Raji (cell line): ENCODE data around the gene MEX3D.

Experiments
- POLR2A ChIP-seq: IDR thresholded peaks from 2 replicates; pipeline ENCODE4 v1.6.1; 2011; ENCODE audit warnings: low read depth, low read length, control low read depth; ENCODE audit not compliant: insufficient read depth

Gene MEX3D

DNA sequence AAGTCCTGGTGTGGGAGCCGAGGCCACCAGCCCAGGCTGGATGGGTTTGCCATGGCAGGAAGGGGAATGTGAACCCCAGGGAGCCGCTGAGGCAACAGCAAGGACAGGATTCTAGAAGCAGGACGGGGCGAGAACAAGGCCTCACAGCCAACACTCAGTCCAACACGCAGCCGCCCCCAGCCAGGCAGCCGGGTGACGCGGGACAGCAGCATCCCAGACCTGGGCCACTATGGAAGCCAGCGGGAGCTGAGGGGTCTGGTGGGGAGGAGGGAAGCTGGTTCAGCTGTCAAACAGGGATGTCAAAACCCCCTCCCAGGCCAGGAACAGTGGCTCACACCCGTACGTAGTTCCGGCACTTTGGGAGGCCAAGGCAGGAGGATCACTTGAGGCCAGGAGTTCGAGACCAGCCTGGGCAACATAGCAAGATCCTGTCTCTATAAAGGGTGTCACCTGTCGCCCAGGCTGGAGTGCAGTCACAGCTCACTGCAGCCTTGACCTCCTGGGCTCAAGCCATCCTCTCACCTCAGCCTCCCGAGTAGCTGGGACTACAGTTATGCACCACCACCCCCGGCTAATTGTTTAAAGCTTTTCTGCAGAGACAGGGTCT, 6.8 kb downstream of the MEX3D start:
- TF ChIP-seq POLR2A: no peak

DNA sequence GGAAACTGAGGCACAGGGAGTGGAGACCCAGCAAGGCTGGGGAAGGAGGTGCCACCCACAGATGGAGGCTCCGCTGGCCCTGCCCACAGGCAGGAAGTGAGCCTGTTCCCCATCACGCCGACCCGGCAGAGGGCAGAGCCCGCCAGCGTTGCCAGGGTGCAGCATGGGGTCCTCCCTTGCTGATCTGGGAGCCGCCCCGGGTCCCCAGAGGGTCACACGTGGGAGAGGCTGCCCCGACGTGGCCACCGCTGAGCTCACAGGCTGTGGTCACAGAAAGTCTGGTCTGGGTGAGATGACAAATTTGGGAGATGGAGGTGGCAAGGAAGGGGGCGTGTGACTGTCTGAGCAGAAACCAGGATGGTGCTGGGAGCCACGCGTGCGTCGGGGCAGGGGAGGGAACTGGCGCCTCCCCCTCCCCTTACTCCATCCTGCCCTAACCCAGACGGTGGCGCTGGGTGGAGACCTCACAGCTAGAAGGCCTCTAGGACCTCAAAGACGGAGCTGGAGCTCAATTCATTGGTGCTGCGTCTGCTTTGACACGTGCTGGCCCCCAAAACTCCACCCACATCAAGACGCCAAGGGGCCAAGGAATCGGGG, 7.7 kb downstream of the MEX3D start:
- no peak for TF ChIP-seq POLR2A

DNA sequence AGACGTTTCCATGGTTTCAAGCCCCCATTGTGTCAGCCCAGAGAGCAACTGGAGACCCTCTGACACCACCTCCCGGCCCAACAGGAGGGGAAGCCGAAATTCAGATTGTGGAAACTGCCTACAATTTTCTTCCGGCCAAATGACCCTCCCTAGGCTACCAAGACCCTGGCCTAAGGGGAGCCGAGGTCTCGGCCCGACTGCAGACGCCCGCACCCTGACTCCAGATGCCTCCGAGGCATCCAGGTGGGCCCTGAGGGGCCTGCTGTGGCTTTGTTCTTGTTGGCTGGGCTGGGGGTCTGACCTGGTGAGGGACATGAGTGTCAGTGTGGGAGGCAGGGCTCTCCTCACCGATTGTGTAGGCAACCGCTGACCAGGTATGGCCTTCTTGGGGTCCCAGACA, 9.6 kb downstream of the MEX3D start:
- no peak for TF ChIP-seq POLR2A

DNA sequence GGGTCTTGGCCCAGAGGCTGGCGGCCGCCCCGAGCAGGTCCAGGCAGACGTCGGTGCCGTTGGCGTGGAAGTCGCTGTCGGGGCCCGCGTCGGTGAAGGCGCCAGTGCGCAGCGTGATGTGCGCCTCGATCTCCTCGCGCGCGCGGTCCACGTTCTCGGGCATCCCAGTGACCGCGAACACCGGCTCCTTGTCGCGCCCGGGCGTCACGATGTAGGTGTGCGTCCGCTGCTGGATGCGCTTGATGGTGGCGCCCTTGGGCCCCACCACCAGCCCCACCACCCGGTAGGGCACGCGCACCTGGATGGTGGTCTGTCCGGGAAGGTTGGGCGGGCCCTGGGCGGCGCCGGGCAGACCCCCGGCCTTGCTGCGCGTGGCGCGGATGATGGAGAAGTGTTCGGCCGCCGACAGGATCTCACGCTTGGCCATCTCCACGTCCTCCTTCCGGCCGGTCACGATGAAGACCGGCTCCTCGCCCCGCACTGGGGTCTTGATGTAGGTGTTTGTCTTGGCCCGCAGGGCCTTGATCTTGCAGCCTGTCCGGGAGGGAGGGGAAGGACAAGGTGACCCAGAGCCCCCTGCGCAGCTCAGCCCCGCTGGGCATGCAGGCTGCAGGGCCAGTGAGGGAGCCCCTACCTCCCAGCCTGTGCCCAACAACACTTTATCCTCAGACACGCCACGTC, 11.6 kb downstream of the MEX3D start:
- no peak for TF ChIP-seq POLR2A

DNA sequence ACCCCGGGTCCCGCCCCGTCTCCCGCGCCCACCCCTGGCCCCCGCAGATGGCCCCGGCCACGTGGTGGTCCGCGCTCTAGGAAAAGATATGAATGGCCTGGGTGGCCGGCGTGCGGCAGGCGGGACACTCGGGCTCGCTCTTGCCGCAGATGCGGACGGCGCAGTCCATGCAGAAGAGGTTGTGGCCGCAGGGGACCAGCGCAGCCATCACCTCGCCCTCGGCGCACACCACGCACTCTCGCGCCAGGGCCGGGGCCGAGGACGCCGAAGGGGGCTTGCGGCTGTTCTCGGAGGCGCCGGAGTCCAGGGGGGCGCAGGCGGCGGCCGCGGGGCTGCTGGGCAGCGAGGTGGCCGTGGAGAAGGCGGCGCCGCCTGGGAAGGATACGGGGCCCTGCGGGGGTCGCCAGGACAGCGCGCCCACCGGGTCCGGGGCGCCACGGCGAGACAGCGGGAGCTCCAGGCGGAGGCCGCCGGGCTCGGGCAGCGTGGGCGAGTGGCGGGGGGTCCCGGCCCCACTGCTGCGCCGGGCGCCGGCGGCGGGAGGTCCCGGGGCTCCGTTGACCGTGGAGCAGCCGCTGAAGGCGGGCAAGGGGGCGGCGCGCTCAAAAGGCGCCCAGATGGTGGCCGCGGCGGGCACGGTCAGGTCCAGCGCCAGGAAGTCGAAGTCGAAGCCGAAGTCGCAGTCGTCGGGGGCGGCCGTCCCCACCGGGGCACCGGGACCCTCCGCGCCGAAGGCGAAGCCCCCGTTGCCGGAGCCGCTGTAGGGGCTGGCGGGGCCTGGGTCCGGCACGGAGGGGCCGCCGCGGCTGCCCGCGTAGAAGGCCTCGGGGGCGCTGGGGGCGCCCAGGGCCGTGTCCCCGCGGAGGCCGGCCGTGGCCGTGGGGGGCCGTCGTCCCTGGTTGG, 12.4 kb downstream of the MEX3D start:
- TF ChIP-seq POLR2A: no peak

DNA sequence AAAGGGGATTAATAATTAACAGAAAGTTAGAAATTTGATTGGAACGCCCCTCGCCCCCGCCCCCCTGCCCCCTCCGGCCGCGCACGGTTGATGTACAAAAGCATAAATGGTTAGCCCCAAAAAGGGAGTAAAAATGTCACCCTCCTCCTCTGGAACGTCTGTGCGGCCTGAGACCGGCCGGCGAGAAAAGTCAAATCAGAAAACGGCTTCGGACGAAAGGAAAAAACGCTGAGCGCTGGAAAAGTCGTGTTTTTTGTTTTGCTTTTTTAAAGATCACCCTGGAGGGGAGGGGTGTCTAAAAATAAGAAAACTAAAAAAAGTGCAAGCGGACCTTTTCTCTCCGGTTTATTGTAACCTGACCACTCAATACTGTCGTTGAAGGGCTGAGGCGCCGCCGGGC, 13.2 kb downstream of the MEX3D start:
- no peak for TF ChIP-seq POLR2A

DNA sequence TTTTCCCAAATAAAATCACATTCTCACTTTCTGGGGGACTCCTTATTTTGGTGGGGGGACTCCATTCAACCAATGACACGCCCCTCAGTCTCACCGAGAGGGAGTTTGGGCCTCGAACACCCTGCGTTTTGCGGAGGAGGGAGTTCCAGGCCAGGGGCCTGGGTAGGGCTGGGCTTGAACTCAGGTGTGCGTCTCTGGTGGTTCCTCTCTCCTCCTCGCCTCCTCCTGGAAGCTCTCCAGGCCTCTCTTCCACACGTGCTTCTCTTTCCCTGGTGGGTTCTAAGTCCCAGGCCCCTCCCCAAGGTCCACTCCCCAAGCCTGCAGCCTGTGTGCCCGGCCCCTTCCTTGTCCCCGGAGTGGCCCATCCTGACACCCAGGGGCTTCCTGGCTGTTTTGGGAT, 14.7 kb downstream of the MEX3D start:
- no peak for TF ChIP-seq POLR2A

DNA sequence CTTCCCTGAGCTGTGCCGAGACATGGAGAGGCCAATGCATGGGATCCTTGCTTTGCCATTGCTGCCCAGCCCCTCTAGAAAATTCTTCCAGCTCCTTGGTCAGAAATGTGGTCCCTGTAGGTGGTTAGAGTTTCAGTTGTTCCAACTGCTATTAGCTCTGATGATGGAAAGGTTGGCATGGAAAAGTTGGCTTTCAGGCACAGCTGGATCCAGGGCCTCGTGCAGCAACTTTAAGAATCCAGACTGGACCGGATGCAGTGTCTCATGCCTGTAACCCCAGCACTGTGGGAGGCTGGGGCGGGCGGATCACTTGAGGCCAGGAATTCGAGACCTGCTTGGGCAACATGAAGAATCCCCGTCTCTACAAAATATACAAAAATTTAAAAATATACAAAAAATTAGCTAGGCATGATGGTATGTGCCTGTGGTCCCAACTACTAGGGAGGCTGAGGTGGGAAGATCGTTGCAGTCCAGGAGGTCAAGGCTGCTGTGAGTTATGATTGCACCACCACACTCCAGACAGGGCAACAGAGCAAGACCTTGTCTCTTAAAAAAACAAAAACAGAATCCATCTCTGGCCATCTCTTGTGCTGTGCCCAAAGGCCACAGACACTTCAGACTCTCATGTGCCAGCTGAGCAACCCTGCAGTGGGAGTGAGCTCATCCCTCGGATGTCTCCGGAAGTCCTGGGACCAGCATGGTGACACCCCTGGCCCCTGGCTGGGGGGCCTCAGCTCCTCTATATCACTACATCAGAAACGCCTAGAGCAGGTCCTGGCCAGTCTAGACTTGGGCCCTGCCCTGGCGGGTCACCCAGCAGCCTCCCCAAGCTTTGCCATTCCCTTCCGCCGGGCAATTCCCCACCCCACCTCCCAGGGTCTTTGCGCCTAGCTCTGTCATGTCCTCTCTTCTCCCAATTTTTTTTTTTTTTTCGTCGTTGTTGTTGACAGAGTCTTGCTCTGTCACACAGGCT, 16.8 kb downstream of the MEX3D start:
- TF ChIP-seq POLR2A: no peak

DNA sequence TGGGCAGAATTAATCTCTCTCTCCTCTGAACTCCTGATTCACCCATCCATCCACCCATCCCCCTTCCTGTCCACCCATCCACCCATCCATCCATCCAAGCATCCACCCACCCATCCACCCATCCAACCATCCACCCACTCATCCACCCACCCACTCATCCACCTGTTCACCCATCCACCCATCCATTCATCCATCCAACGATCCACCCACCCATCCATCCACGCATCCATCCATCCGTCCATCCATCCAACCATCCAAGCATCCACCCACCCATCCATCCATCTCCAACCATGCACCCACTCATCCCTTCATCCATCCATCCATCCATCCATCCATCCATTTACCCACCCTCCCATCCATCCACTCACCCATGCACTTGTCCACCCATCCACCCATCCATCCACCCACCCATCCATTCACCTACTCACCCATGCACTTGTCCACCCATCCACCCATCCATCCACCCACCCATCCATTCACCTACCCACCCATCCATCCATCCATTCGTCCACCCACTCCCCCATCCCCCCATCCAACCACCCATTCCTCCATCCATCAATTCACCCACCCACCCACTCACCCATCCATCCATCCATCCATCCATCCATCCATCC, 18.7 kb downstream of the MEX3D start:
- TF ChIP-seq POLR2A: no peak

DNA sequence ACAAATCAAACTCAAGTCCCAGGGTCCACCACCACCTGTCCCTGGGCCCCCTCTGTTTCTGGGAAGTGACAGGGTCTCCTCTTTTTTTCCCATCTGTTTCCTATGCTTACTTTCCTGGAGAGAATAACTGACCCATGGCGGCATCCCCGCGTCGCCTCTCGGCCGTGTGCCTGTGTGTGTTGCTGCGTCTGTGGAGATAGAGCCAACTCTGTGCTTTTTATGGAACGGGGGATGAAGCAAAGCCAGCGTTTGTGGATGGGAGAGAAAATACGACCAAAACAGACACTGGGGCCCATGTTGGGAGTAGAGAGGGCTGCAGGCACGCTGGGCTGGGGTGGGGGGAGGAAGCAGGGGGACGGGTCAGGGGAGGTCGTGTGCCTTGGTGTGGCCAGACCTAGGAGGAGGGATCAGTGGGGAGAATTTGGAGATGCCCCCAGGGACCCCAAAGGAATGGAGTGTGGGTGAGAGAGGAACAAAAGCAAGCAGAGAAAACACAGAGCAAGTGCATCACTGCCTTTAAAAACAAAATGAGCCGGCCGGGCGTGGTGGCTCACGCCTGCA, 27.7 kb downstream of the MEX3D start:
- no peak for TF ChIP-seq POLR2A

DNA sequence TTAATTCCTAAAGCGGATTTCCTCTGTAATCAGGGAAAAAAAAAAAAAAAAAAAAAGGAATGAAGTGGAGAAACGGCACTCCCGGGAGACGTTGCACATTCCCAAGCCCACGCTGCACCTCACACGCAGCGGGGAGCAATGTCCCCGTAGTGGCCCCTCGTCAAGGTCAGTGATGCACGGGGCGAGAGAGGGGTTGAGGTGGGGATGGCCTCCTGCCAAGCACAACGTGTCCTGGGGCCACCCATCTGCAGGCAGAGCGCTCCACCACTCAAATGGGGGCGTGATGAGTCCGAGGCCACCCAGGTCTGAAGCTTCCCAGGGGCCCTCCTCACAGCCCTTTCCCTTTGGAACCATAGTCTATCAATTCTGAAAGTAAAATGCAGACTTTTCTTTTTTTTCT, 29.1 kb downstream of the MEX3D start:
- TF ChIP-seq POLR2A: no peak

DNA sequence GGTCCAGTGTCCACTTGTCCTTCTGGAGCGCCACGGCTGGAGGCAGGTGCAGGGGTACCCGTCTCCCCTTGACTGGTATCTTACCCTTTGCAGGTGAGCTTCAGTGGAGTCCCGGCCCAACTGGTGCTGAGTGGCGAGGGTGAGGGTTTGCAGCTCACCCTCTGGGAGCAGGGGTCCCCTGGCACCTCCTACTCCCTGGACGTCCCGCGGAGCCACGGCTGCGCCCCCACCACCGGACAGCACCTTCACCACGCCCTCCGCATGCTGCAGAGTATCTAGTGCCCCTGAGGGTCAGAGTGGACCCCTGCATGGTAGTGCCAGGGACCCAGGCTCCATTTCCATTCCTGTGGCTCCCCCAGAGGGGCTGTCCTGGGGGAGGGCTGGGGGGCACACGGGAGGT, 33.2 kb downstream of the MEX3D start:
- TF ChIP-seq POLR2A: no peak

DNA sequence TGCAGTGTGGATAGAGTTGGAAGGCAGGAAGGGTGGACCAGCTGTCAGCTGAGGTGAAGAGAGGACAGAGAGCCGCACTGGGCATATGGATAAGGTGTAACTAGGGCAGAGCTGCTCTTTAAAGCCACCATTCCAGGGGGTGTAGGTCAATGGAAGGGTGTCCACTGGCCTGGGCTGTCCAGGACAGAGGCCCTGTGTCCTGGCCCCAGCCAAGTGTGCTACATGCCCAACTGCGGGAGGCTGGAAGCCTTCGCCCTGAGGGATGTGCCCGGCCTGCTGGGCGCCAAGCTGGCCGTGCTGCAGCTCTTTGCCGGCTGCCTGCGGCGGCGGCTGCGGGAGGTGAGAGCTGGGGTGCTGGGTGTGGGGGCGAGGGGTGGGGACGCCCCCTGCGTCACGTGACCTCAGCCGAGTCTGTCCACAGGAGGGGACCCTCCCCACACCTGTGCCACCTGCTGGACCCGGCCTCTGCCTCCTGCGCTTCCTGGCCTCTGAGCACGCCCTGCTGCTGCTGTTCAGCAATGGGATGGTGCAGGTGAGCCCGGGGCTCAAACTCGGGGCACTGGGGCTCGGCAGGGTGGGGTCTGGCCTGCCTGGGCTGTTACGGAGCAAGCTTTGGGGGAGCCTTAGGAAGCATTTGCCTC, 34.5 kb downstream of the MEX3D start:
- no peak for TF ChIP-seq POLR2A

DNA sequence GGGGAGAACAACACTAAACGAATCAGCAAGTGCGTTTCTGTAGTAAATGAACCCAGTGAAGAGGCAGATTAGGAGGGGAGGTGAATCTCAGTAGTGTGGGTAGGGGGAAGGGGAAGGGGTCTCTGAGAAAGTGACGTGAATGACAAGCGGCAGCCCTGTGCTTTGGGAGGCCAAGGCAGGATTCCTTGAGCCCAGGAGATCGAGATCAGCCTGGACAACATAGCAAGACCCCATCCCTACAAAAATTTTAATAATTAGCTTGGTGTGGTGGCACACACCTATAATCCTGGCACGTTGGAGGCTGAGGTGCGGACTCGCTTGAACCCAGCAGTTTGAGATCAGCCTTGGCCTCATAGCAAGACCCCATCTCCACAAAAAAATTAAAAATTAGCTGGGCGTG, 36.1 kb downstream of the MEX3D start:
- no peak for TF ChIP-seq POLR2A

DNA sequence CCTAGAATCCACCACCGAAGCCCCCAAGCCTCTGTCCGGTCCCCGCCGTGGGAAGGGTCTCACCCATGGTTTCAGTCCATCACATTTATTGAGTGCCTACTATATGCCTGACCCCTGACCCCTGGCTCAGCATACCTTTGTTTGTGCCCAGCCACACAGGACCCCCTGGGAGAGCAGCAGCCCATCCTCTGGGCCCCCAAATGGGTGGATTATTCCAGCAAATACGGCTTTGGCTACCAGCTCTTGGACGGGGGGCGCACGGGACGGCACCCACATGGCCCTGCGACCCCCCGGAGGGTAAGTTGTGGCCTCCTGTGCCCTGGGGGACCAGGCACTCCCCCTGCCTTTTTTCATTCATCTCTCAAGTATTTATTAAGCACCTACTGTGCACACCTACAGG, 36.5 kb downstream of the MEX3D start:
- no peak for TF ChIP-seq POLR2A
